ENCODE results near the gene SUCO.

DNA sequence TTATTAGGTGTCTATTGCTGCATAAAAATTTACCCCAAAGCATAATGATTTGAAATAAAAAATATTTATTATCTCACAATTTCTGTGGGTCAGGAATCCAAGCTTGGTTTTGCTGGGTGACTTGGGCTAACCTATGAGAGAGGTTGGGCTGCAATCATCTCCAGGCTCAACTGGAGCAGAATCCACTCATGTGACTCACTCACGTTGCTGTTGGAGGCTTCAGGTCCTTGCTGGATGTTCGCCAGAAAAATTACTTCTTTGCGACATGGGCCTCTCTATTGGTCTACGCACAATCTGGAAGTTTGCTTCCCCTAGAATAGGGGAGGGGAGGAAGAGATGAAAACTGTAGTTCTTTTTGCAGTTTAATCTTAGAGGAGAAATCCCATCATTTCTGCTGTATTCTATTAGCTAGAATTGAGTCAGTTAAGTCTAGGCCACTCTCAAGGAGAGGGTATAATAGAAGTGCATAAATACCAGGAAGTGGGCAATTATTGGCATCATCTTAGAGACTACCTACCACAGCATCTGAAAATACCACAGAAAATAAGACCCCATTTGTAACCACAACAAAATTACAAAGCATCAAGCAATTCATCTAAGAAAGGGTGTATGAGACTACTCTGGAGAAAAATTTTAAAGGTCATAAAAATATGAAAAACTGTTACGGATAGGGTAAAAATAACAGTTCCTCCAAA, 120.2 kb downstream of the SUCO start:
- TF ChIP-seq, protein P1, sequence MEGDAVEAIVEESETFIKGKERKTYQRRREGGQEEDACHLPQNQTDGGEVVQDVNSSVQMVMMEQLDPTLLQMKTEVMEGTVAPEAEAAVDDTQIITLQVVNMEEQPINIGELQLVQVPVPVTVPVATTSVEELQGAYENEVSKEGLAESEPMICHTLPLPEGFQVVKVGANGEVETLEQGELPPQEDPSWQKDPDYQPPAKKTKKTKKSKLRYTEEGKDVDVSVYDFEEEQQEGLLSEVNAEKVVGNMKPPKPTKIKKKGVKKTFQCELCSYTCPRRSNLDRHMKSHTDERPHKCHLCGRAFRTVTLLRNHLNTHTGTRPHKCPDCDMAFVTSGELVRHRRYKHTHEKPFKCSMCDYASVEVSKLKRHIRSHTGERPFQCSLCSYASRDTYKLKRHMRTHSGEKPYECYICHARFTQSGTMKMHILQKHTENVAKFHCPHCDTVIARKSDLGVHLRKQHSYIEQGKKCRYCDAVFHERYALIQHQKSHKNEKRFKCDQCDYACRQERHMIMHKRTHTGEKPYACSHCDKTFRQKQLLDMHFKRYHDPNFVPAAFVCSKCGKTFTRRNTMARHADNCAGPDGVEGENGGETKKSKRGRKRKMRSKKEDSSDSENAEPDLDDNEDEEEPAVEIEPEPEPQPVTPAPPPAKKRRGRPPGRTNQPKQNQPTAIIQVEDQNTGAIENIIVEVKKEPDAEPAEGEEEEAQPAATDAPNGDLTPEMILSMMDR (IDR thresholded peaks at IDR 0.05 in 2 of 3, conservative IDR thresholded peaks at IDR 0.05 in 1 of 3; ENCODE audit: borderline replicate concordance in 1 of 3, insufficient read depth in 1 of 3, low read depth in 2 of 3, low read length in 2 of 3) = no peak
- no peak for TF ChIP-seq RAD21 (IDR thresholded peaks at IDR 0.05; ENCODE audit: low read depth)
- TF ChIP-seq POLR2A (IDR thresholded peaks at IDR 0.05; ENCODE audit: borderline replicate concordance, extremely low read depth, insufficient read depth, insufficient read length) = no peak
- TF ChIP-seq JUND (IDR thresholded peaks at IDR 0.05) = no peak
- TF ChIP-seq SIN3A (IDR thresholded peaks at IDR 0.05; ENCODE audit: low read depth) = no peak
- TF ChIP-seq FOSL1 (IDR thresholded peaks at IDR 0.05; ENCODE audit: low read depth) = no peak
- TF ChIP-seq, protein P2, sequence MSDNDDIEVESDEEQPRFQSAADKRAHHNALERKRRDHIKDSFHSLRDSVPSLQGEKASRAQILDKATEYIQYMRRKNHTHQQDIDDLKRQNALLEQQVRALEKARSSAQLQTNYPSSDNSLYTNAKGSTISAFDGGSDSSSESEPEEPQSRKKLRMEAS (IDR thresholded peaks at IDR 0.05) = no peak
- TF ChIP-seq ZBTB33 (IDR thresholded peaks at IDR 0.05; ENCODE audit: extremely low read depth, insufficient replicate concordance, low read length) = no peak
- TF ChIP-seq POLR2AphosphoS5 (IDR thresholded peaks at IDR 0.05; ENCODE audit: low read depth, low read length) = no peak
- TF ChIP-seq REST (IDR thresholded peaks at IDR 0.05; ENCODE audit: low read depth) = no peak
- no peak for TF ChIP-seq CEBPB (IDR thresholded peaks at IDR 0.05; ENCODE audit: low read depth)
- no peak for TF ChIP-seq EGR1 (IDR thresholded peaks at IDR 0.05; ENCODE audit: low read depth)

All from HCT116 (cell line).